HepG2 (cell line): Measurements from ENCODE around the gene ABL2. TPM values are rescaled to one million over a fixed set of nuclear protein-coding genes. Genes with fewer than 3 reads are reported as not detected.

ENCODE experiments used
- ATAC-seq: fragments of 200-7000 bp; cut with Tn5 transposase; 3 replicates; pipeline ENCODE4 v1.9.1; 2020; ENCODE audit warnings: mild to moderate bottlenecking, moderate library complexity
- BruUV-seq: library from RNA; stranded (reverse); fragments of 400-500 nt; replicated peaks from 2 replicates; lab custom pipeline; 2021; lab: Mats Ljungman, UMichigan
- CTCF ChIA-PET: fragments of 300-600 bp; formaldehyde crosslinking; extraction: SDS; loops from one replicate; lab custom pipeline; 2021; ENCODE audit warnings: low total read pairs, inconsistent platforms, low intra/inter-chr PET ratio; lab: Yijun Ruan, JAX
- POLR2A ChIA-PET: fragments of 350-600 bp; sonication (Branson Sonifier 250); formaldehyde crosslinking; loops from one replicate; lab custom pipeline; 2020; ENCODE audit warnings: antibody characterized with exemption, inconsistent platforms; lab: Yijun Ruan, JAX
- DNase-seq: peaks from one replicate; pipeline ENCODE4 v3.0.0-alpha.2; 2015; ENCODE audit warnings: low spot score
- FAIRE-seq: peaks from 3 replicates; lab custom pipeline; 2011; peaks lifted over from hg19 to GRCh38; lab: Jason Lieb, UNC
- H2AFZ ChIP-seq: one replicate; pipeline ENCODE4 v1.6.1; 2011; ENCODE audit warnings: low read length, inconsistent platforms
- H3K27ac ChIP-seq: fragments of 300-600 bp; 3 replicates; pipeline ENCODE4 v1.8.0; 2011; ENCODE audit warnings: mixed run types, mild to moderate bottlenecking, mixed read lengths, low read length, inconsistent platforms; ENCODE audit not compliant: insufficient read depth; ENCODE audit errors: extremely low read length
- H3K27me3 ChIP-seq, 2 experiments: fragments of 200-600 bp in 1 of 2; 2 replicates in 1 of 2; 3 replicates in 1 of 2; pipeline versions ENCODE4 v1.6.0 to v1.8.0; 2011; ENCODE audit warnings: low read length in 2 of 2, mild to moderate bottlenecking in 2 of 2, moderate library complexity in 2 of 2, inconsistent platforms in 1 of 2; ENCODE audit not compliant: insufficient read depth in 2 of 2, control insufficient read depth in 1 of 2
- H3K36me3 ChIP-seq, 2 experiments: fragments of 200-600 bp in 1 of 2; replicated peaks in 1 of 2; 2 replicates in 1 of 2; 3 replicates in 1 of 2; pipeline versions ENCODE4 v1.5.1 to v1.8.0; 2011; ENCODE audit warnings: low read length in 2 of 2, inconsistent platforms in 1 of 2; ENCODE audit not compliant: insufficient read depth in 2 of 2, control insufficient read depth in 1 of 2
- H3K4me1 ChIP-seq: 2 replicates; pipeline ENCODE4 v1.5.1; 2012; ENCODE audit warnings: low read length, inconsistent platforms; ENCODE audit not compliant: insufficient read depth
- H3K4me2 ChIP-seq: 2 replicates; pipeline ENCODE4 v1.6.0; 2011; ENCODE audit warnings: low read depth, low read length, inconsistent platforms
- H3K4me3 ChIP-seq, 3 experiments: fragments of 200-600 bp in 1 of 3; sonication (generic), shearing (Covaris generic) in 1 of 3; replicated peaks in 1 of 3; 2 replicates each; pipeline ENCODE4 v1.5.1; 2011 to 2016; ENCODE audit warnings: low read length in 3 of 3, inconsistent platforms in 2 of 3, low read depth in 2 of 3, mild to moderate bottlenecking in 2 of 3, control low read depth in 1 of 3, mixed read lengths in 1 of 3; ENCODE audit not compliant: insufficient read depth in 1 of 3
- H3K79me2 ChIP-seq: one replicate; pipeline ENCODE4 v1.6.1; 2011; ENCODE audit warnings: low read length, inconsistent platforms; ENCODE audit not compliant: insufficient read depth
- H3K9ac ChIP-seq: 2 replicates; pipeline ENCODE4 v1.6.0; 2011; ENCODE audit warnings: mild to moderate bottlenecking, low read depth, low read length, inconsistent platforms; ENCODE audit not compliant: insufficient read depth
- H3K9me3 ChIP-seq: 2 replicates; pipeline ENCODE4 v1.5.1; 2012; ENCODE audit warnings: mild to moderate bottlenecking, low read length
- H4K20me1 ChIP-seq: 2 replicates; pipeline ENCODE4 v1.6.0; 2011; ENCODE audit warnings: inconsistent platforms, mild to moderate bottlenecking, low read length, moderate library complexity; ENCODE audit not compliant: insufficient read depth
- ASH2L ChIP-seq: fragments of 300-600, 200-600 bp; sonication (generic); IDR thresholded peaks from 2 replicates; pipeline ENCODE4 v1.7.0; 2017; ENCODE audit warnings: low read depth, mild to moderate bottlenecking, moderate library complexity, mixed read lengths, low read length; ENCODE audit not compliant: insufficient read length
- E2F5 ChIP-seq: sonication (generic); formaldehyde crosslinking; conservative IDR thresholded peaks from 2 replicates; pipeline ENCODE4 v1.4.0; 2020; ENCODE audit warnings: missing genetic modification reagents
- GABPA ChIP-seq, 2 experiments: IDR thresholded peaks; 2 replicates each; pipeline ENCODE4 v1.6.1; 2011 to 2016; ENCODE audit warnings: low read depth in 2 of 2, low read length in 1 of 2, missing biosample characterization in 1 of 2, missing genetic modification characterization in 1 of 2
- NR2C2 ChIP-seq: sonication (generic); formaldehyde crosslinking; IDR thresholded peaks from 2 replicates; pipeline ENCODE4 v1.4.0; 2020; ENCODE audit warnings: missing genetic modification reagents, mild to moderate bottlenecking, moderate library complexity, borderline replicate concordance
- RARG ChIP-seq: sonication (generic); formaldehyde crosslinking; IDR thresholded peaks from 2 replicates; pipeline ENCODE4 v1.4.0; 2020; ENCODE audit warnings: low read depth, mild to moderate bottlenecking, missing genetic modification reagents
- STAT5B ChIP-seq: sonication (generic); formaldehyde crosslinking; IDR thresholded peaks from 2 replicates; pipeline ENCODE4 v1.4.0; 2020; ENCODE audit warnings: missing genetic modification reagents
- ZNF10 ChIP-seq: sonication (generic); formaldehyde crosslinking; IDR thresholded peaks from 2 replicates; pipeline ENCODE4 v1.4.0; 2020; ENCODE audit warnings: mild to moderate bottlenecking, low read depth, missing genetic modification reagents, borderline replicate concordance
- ZNF343 ChIP-seq: sonication (generic); formaldehyde crosslinking; IDR thresholded peaks from 2 replicates; pipeline ENCODE4 v1.4.0; 2020; ENCODE audit warnings: mild to moderate bottlenecking, missing genetic modification reagents
- ZNF430 ChIP-seq: sonication (generic); formaldehyde crosslinking; IDR thresholded peaks from 2 replicates; pipeline ENCODE4 v1.9.0; 2021; ENCODE audit warnings: mild to moderate bottlenecking, missing genetic modification reagents
- ZNF567 ChIP-seq: sonication (generic); formaldehyde crosslinking; IDR thresholded peaks from 2 replicates; pipeline ENCODE4 v1.8.1; 2023; ENCODE audit warnings: mild to moderate bottlenecking, missing genetic modification reagents, borderline replicate concordance
- ZNF615 ChIP-seq: sonication (generic); formaldehyde crosslinking; IDR thresholded peaks from 2 replicates; pipeline ENCODE4 v1.5.0; 2020; ENCODE audit warnings: mild to moderate bottlenecking, missing genetic modification reagents, borderline replicate concordance
- ZNF788 ChIP-seq: sonication (generic); formaldehyde crosslinking; IDR thresholded peaks from 2 replicates; pipeline ENCODE4 v1.5.0; 2020; ENCODE audit warnings: mild to moderate bottlenecking, missing genetic modification reagents, borderline replicate concordance
- WGBS: methylation state at CpG from one replicate; pipeline ENCODE4 v1.1.6; 2017; ENCODE audit warnings: low lambda C conversion rate; 5-methylcytosine and 5-hydroxymethylcytosine counted together
- in situ Hi-C: cut with HindIII; loops from 2 replicates; pipeline ENCODE4 v1.10.0; 2017; ENCODE audit warnings: low pct_unique_long_range_greater_than_20kb; ENCODE audit not compliant: extremely low pct_ligation_motif_present
- intact Hi-C: fragments of 100-400 bp; cut with micrococcal nuclease; formaldehyde crosslinking; loops from one replicate; pipeline ENCODE4 v1.10.0; 2022; ENCODE audit not compliant: unreplicated experiment
- polyA plus RNA-seq, 8 experiments: library from polyadenylated mRNA; depleted of rRNA in 3 of 8; stranded (reverse) in 7 of 8; unstranded in 1 of 8; fragments of >200 nt; fragmentation: Illumina TruSeq in 4 of 8; extraction: Trizol in 4 of 8; gene quantifications; 2 replicates each; pipeline versions ENCODE4 v1.2.1 to v1.2.3, GENCODE V29; 2011 to 2016; ENCODE audit warnings: low read depth in 4 of 8, missing spikeins in 1 of 8, mixed read lengths in 1 of 8; ENCODE audit not compliant: insufficient read depth in 1 of 8
- total RNA-seq, 5 experiments: library from RNA; depleted of rRNA; stranded (reverse); fragments of >200 nt; fragmentation: Illumina TruSeq; extraction: Trizol; gene quantifications; 2 replicates each; pipeline ENCODE4 v1.2.3, GENCODE V29; 2016; ENCODE audit warnings: low read depth in 1 of 5
- TF ChIP-seq, protein P1 (sequence below): sonication (generic); formaldehyde crosslinking; IDR thresholded peaks from 2 replicates; pipeline ENCODE4 v1.4.0; 2020; ENCODE audit warnings: missing genetic modification reagents, borderline replicate concordance

ABL2 gene
- total and polyA plus RNA-seq, 2 of the 13 experiments (the other 11 are each of a cell fraction or from before 2014, with no cell fraction given) = 5.8 to 6.0 TPM

GRCh38 chr1:179230721-179231120 lies 1.2 kb upstream of the ABL2 start:
- H4K20me1 ChIP-seq = no peaks in the 10 kb centered on the region; the same call in 1 of the 2 replicates
- H3K9me3 ChIP-seq = no peaks in the 10 kb centered on the region
- H3K27me3 ChIP-seq = no peaks in the 10 kb centered on the region; a peak in 1 of 5 replicates
- in situ Hi-C loops = no loop called here
- POLR2A ChIA-PET = no interaction called here
- no peak overlapping the region for H3K9ac ChIP-seq
- no peak overlapping the region for H3K27ac ChIP-seq
- FAIRE-seq (no peak), DNase-seq (no peak)
- peak overlapping the region; percentile 79 for H3K4me2 ChIP-seq
- no peak overlapping the region for H2AFZ ChIP-seq
- peaks cover 70% of the 10 kb centered on the region for H3K4me1 ChIP-seq
- H3K4me3 ChIP-seq = 0 out of 6 replicates have a peak overlapping the region, but pooled peaks of 1 of the 3 experiments have one; percentile 76
- BruUV-seq = no TSS peak
- WGBS = 33% methylated on average over 3 of the region's 3 CpGs
- peaks cover 28% of the 10 kb centered on the region for H3K79me2 ChIP-seq
- TF ChIP-seq, protein P1, sequence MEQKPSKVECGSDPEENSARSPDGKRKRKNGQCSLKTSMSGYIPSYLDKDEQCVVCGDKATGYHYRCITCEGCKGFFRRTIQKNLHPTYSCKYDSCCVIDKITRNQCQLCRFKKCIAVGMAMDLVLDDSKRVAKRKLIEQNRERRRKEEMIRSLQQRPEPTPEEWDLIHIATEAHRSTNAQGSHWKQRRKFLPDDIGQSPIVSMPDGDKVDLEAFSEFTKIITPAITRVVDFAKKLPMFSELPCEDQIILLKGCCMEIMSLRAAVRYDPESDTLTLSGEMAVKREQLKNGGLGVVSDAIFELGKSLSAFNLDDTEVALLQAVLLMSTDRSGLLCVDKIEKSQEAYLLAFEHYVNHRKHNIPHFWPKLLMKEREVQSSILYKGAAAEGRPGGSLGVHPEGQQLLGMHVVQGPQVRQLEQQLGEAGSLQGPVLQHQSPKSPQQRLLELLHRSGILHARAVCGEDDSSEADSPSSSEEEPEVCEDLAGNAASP (CRISPR knock-in tag) = peak; percentile 37; the same call in 1 of the 2 replicates
- TF ChIP-seq GABPA (IDR thresholded peaks at IDR 0.05; ENCODE audit: low read depth, low read length) = no peak
- no peak for TF ChIP-seq GABPA (CRISPR knock-in tag; IDR thresholded peaks at IDR 0.05; ENCODE audit: low read depth)
- TF ChIP-seq, all 625 proteins: peak for 1
- no peak for ATAC-seq
- intact Hi-C loops = loop anchor here (5.0 kb wide), 1 partner anchor 62 kb away; the partner anchor contains the start of gene SOAT1
- CTCF ChIA-PET = no interaction called here
- H3K36me3 ChIP-seq = no peaks in the 10 kb centered on the region

- in situ Hi-C loops = no loop called here
- peaks cover 70% of the 10 kb centered on the region for H3K4me1 ChIP-seq
- TF ChIP-seq E2F5 (CRISPR knock-in tag) = no peak
- no peak for TF ChIP-seq ZNF10 (CRISPR knock-in tag)
- TF ChIP-seq ZNF615 (CRISPR knock-in tag) = no peak
- TF ChIP-seq ZNF788 (CRISPR knock-in tag) = no peak
- TF ChIP-seq RARG = no peak
- TF ChIP-seq ZNF567 (CRISPR knock-in tag) = no peak
- no peak for TF ChIP-seq ZNF430 (CRISPR knock-in tag)
- TF ChIP-seq ZNF343 = no peak
- TF ChIP-seq ASH2L = no peak
- no peak for TF ChIP-seq STAT5B (CRISPR knock-in tag)
- TF ChIP-seq NR2C2 = no peak
Measured at GRCh38 chr1:179230251-179230650, 774 bp upstream of the ABL2 start.

More at GRCh38 chr1:179230251-179230650, 774 bp upstream of the ABL2 start:
- intact Hi-C loops = loop anchor here (5.0 kb wide), 1 partner anchor 62 kb away; the partner anchor contains the start of gene SOAT1
- Histone ChIP-seq H3K9ac (peak overlapping the region; percentile 51; the same call in 1 of the 2 replicates), H3K27ac (no peak overlapping the region), H3K79me2 (peaks cover 31% of the 10 kb centered on the region), H4K20me1 (peaks cover 4% of the 10 kb centered on the region; the same call in 1 of the 2 replicates), H3K9me3 (no peaks in the 10 kb centered on the region), H3K4me2 (peak overlapping the region; percentile 79), H3K27me3 (no peaks in the 10 kb centered on the region; a peak in 1 of 5 replicates), H3K4me3 (peak overlapping the region; percentile 76 to 96 (median 96)), H2AFZ (no peak overlapping the region), H3K36me3 (no peaks in the 10 kb centered on the region)
- POLR2A ChIA-PET = no interaction called here
- CTCF ChIA-PET = no interaction called here
- FAIRE-seq (no peak), ATAC-seq (no peak), DNase-seq (no peak)
- TSS peak; percentile 66 for BruUV-seq
- WGBS = 21% methylated on average over 5 of the region's 5 CpGs
